IPS-15b (cell line): ENCODE results near the gene ARHGAP22.

ENCODE experiments used
- H3K27me3 ChIP-seq: one replicate; pipeline ENCODE4 v1.6.1; 2013; ENCODE audit warnings: low read length; ENCODE audit not compliant: control insufficient read depth, insufficient read depth
- H3K36me3 ChIP-seq: one replicate; pipeline ENCODE4 v1.6.1; 2013; ENCODE audit warnings: low read length; ENCODE audit not compliant: control insufficient read depth, insufficient read depth
- H3K4me1 ChIP-seq: one replicate; pipeline ENCODE4 v1.6.1; 2013; ENCODE audit warnings: mild to moderate bottlenecking, low read length; ENCODE audit not compliant: control insufficient read depth, insufficient read depth
- H3K4me3 ChIP-seq: one replicate; pipeline ENCODE4 v1.5.1; 2013; ENCODE audit warnings: low read depth, low read length
- H3K9ac ChIP-seq: one replicate; pipeline ENCODE4 v1.6.1; 2013; ENCODE audit warnings: low read depth, mild to moderate bottlenecking, low read length
- H3K9me3 ChIP-seq: one replicate; pipeline ENCODE4 v1.6.1; 2013; ENCODE audit warnings: mild to moderate bottlenecking, low read length; ENCODE audit not compliant: control insufficient read depth, insufficient read depth

Gene ARHGAP22

GRCh38 chr10:48590945-48591344 is 13.9 kb downstream of the ARHGAP22 start:
- Histone ChIP-seq H3K4me1 (peaks cover 14% of the 10 kb centered on the region), H3K36me3 (no peaks in the 10 kb centered on the region), H3K27me3 (no peaks in the 10 kb centered on the region), H3K9ac (no peak overlapping the region), H3K4me3 (no peak overlapping the region), H3K9me3 (no peaks in the 10 kb centered on the region)

DNA sequence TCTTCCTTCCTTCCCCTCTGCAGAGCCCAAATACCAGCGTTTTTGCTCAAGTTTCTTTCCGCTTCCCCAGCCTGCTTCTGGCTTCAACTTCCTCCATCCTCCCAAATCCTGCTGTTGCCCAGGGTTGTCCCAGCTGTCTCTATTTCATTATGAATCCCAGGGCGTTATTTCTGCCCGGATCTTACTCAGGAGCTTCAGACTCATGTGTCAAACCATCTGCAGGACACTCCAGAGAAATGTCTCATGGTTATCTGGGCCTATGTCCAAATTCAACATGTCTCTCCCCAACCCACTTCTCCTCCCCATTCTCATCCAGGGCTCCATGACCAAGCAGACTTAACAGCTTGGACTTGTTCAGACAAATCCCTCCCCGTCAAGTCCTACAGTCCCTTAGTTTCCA is 15.6 kb downstream of the ARHGAP22 start:
- Histone ChIP-seq H3K4me3 (no peak overlapping the region), H3K36me3 (no peaks in the 10 kb centered on the region), H3K9ac (no peak overlapping the region), H3K4me1 (peaks cover 4% of the 10 kb centered on the region), H3K9me3 (peaks cover 5% of the 10 kb centered on the region), H3K27me3 (no peaks in the 10 kb centered on the region)

DNA sequence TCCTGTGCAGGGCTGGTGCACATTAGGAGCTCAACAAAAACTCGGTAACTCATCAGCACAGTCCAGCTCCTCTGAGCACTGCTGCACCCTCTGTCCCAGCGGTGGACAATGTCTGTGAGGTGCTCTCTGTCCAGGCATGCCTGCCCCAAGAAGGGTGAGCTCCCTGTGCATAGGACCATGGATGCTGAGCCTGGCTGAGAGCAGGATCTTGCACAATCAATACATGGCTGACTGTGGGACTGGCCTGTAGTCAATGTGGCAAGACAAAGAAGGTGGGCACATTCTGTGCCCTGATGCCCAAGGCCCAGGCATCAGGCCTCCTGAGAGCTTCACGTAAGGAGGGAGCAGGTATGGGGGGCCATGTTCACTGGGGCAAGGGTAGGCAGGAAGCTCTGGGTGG is 17.1 kb downstream of the ARHGAP22 start:
- no peak overlapping the region for H3K4me3 ChIP-seq
- no peaks in the 10 kb centered on the region for H3K36me3 ChIP-seq
- peaks cover 5% of the 10 kb centered on the region for H3K9me3 ChIP-seq
- H3K27me3 ChIP-seq: no peaks in the 10 kb centered on the region
- H3K4me1 ChIP-seq: no peaks in the 10 kb centered on the region
- no peak overlapping the region for H3K9ac ChIP-seq

DNA sequence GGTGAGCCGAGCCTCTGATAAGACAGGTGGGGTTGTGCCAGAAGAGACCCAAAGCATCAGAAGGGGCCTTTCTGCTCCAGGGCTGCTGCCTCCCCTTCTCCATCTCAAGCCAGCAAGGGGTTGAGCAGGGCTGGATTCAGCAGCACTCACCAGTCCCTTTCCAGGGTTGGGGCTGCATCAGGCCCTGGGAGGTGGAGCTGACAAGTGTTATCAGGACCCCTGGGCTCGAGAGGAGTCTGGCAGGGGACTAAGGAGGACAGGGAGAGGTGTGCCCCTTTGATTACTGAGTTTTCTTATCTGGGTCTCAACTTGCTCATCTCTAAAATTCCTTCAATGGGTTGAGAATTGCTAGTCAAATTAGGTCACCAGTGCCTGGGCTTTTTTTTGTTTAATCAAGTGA is 17.8 kb downstream of the ARHGAP22 start:
- no peak overlapping the region for H3K4me3 ChIP-seq
- no peaks in the 10 kb centered on the region for H3K27me3 ChIP-seq
- H3K9ac ChIP-seq: no peak overlapping the region
- peaks cover 5% of the 10 kb centered on the region for H3K9me3 ChIP-seq
- no peaks in the 10 kb centered on the region for H3K4me1 ChIP-seq
- no peaks in the 10 kb centered on the region for H3K36me3 ChIP-seq

- Histone ChIP-seq H3K4me1 (no peaks in the 10 kb centered on the region), H3K9ac (no peak overlapping the region), H3K27me3 (no peaks in the 10 kb centered on the region), H3K36me3 (no peaks in the 10 kb centered on the region), H3K4me3 (no peak overlapping the region), H3K9me3 (peaks cover 5% of the 10 kb centered on the region)
Measured at GRCh38 chr10:48582970-48583369, 21.9 kb downstream of the ARHGAP22 start.

DNA sequence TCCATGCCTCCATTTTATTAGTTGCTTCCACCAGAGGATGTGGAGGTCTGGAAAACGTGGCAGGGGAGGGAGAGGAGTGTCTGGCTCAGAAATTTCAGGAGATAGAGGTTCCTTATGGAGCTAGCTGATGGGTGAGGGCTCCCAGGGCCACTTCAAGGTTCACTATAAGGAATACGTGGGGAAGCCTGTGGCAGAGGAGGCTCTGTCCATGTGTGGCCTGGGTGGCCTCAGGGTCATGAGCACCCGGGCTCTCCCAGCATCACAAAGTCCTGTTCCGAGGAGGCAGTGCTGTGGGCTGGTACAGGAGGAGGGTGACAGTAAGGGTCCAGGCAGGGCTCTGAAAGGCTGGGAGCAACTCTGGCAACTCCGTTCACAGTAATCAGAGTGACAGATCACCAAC is 24.6 kb downstream of the ARHGAP22 start:
- Histone ChIP-seq H3K4me3 (no peak overlapping the region), H3K4me1 (no peaks in the 10 kb centered on the region), H3K9me3 (peaks cover 3% of the 10 kb centered on the region), H3K36me3 (no peaks in the 10 kb centered on the region), H3K9ac (no peak overlapping the region), H3K27me3 (no peaks in the 10 kb centered on the region)

DNA sequence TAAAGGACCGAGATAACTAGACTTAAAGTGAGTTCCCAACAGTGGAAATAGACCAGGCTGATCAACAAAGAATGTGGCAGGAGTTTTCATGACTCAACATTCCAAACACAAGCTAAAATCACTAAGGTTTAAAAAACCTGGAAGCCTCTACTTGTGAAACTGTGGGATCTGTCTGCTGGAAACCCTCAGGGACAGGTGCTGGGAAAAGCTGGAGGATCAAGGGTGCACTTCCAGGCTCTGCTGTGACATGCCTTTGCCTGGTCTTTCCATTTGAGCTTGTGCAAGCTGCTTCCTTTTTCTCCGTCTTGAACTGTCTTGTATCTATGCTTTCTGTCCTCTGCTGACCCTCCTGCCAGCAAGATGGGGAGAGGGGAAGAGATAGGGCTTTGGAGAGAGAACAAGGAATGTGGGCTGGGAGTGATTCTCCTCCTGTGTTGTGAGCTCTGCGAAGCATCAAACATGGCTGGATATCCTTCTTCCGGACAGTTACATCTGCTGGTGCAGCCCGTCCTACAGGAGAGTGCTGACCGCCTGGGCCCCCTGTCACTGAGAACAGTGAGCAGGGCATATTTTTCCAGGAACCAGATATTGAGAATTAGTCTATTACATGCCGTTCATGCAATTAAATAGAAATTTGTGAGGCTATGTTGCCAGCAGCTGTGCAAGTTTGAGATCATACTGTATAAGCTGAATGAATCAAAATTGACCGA is 25.5 kb downstream of the ARHGAP22 start:
- H3K4me3 ChIP-seq: no peak overlapping the region

GRCh38 chr10:48577158-48577557 is 27.7 kb downstream of the ARHGAP22 start:
- no peaks in the 10 kb centered on the region for H3K4me1 ChIP-seq
- no peak overlapping the region for H3K9ac ChIP-seq

More for the DNA sequence above, 25.5 kb downstream of the ARHGAP22 start:
- Histone ChIP-seq H3K9ac (no peak overlapping the region), H3K4me1 (no peaks in the 10 kb centered on the region), H3K9me3 (no peaks in the 10 kb centered on the region), H3K27me3 (no peaks in the 10 kb centered on the region), H3K36me3 (no peaks in the 10 kb centered on the region)

GRCh38 chr10:48576501-48576900 is 28.4 kb downstream of the ARHGAP22 start:
- Histone ChIP-seq H3K36me3 (no peaks in the 10 kb centered on the region), H3K4me3 (no peak overlapping the region), H3K4me1 (no peaks in the 10 kb centered on the region), H3K9me3 (no peaks in the 10 kb centered on the region), H3K9ac (no peak overlapping the region), H3K27me3 (no peaks in the 10 kb centered on the region)

More at GRCh38 chr10:48577158-48577557, 27.7 kb downstream of the ARHGAP22 start:
- Histone ChIP-seq H3K36me3 (no peaks in the 10 kb centered on the region), H3K27me3 (no peaks in the 10 kb centered on the region), H3K4me3 (no peak overlapping the region), H3K9me3 (no peaks in the 10 kb centered on the region)

- H3K4me3 ChIP-seq: no peak overlapping the region
- no peaks in the 10 kb centered on the region for H3K27me3 ChIP-seq
- no peaks in the 10 kb centered on the region for H3K9me3 ChIP-seq
- H3K36me3 ChIP-seq: no peaks in the 10 kb centered on the region
- no peaks in the 10 kb centered on the region for H3K4me1 ChIP-seq
- H3K9ac ChIP-seq: no peak overlapping the region
Measured at GRCh38 chr10:48575901-48576300, 29.0 kb downstream of the ARHGAP22 start.

DNA sequence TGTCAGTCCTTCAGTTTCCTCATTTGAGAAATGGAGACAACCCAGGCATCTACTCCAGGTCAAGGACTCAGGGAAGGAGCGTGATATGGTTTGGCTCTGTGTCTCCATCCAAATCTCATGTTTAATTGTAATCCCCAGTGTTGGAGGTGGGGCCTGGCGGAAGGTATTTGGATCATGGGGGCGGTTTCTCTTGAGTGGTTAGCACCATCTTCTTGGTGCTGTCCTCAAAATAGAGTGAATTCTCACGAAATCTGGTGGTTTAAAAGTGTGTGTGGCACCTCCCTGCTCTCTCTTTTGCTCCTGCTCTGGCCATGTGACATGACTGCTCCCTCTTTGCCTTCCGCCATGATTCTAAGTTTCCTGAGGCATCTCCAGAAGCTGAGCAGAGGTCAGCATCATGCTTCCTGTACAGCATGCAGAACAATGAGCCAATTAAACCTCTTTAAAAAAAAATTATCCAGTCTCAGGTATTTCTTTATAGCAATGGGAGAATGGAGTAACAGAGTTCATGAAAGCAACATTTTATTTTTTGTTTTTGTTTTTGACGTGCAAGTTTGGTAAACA is 30.0 kb downstream of the ARHGAP22 start:
- Histone ChIP-seq H3K9ac (no peak overlapping the region), H3K9me3 (no peaks in the 10 kb centered on the region), H3K27me3 (no peaks in the 10 kb centered on the region), H3K4me1 (no peaks in the 10 kb centered on the region), H3K4me3 (no peak overlapping the region), H3K36me3 (no peaks in the 10 kb centered on the region)

DNA sequence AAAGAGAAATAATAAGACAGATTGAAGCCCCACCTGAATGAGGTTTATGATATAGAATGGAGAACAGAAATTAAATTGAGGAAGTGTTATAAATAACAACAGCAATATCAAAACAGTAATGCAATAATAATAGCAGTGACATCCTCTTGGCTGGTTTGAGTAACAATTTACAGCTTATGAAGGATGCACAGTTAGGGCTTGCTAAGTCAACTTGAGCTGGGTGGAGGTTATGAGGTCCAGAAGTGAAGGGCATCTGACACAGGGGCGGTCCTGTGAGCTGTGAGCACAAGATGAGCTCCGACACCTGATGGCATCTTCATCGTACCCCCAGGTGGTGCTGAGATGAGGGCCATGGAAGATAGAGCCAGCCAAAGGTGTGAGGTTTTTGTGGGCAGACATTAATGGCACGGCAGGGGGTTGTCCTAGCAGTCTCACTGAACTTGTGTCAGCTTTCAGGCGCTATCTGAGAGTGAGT is 30.5 kb downstream of the ARHGAP22 start:
- H3K4me1 ChIP-seq: no peaks in the 10 kb centered on the region
- H3K36me3 ChIP-seq: no peaks in the 10 kb centered on the region
- no peak overlapping the region for H3K9ac ChIP-seq
- no peak overlapping the region for H3K4me3 ChIP-seq
- H3K27me3 ChIP-seq: no peaks in the 10 kb centered on the region
- H3K9me3 ChIP-seq: no peaks in the 10 kb centered on the region
